Peyer's patch (tissue), 4 donors: ENCODE results near the gene CYP26C1.

ENCODE experiments used
- POLR2A ChIP-seq, 2 donors: fragments of 450-650 bp; IDR thresholded peaks; one replicate each; pipeline ENCODE4 v1.5.1; 2017; ENCODE audit warnings: antibody characterized with exemption in 2 of 2, mild to moderate bottlenecking in 2 of 2, moderate library complexity in 2 of 2
- TF ChIP-seq, protein P1 (sequence below), 6 experiments: fragments of 450-650 bp in 4 of 6; fragments of 200-600 bp in 2 of 6; sonication (generic) in 1 of 6; IDR thresholded peaks; one replicate each; pipeline ENCODE4 v1.5.1; 2017 to 2019; ENCODE audit warnings: antibody characterized with exemption in 6 of 6, mild to moderate bottlenecking in 3 of 6, moderate library complexity in 1 of 6

DNA sequence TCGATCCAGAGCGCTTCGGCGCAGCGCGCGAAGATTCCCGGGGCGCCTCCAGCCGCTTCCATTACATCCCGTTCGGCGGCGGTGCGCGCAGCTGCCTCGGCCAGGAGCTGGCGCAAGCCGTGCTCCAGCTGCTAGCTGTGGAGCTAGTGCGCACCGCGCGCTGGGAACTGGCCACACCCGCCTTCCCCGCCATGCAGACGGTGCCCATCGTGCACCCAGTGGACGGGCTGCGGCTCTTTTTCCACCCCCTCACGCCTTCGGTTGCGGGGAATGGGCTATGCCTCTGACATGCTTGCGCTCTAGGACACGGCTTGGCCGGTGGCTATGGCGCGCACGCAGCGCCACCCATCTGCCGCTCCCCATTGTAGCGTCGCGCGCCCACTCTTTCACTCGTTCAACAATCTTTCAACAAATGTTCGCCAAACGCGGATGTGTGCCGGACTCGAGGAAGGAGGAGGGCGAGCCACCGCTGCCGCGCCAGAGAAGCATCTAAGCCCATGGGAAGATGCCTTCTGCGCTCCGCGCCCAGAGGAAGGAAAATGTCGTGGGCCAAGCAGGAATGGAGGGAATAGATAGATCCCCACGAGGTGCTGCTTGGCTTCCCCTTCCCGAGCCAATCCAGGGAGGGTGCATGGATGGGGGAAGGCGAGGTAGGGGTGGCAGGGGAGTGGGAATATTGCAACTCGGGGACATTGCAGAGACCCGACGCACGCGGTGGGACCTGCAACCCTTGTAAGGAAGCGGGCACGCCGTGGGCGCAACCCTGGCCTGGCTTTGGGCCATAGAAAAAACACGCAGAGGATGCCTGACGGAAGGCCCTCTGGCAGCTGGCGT is 8.0 kb downstream of the CYP26C1 start:
- TF ChIP-seq POLR2A (IDR thresholded peaks at IDR 0.05): no peak
- TF ChIP-seq, protein P1, sequence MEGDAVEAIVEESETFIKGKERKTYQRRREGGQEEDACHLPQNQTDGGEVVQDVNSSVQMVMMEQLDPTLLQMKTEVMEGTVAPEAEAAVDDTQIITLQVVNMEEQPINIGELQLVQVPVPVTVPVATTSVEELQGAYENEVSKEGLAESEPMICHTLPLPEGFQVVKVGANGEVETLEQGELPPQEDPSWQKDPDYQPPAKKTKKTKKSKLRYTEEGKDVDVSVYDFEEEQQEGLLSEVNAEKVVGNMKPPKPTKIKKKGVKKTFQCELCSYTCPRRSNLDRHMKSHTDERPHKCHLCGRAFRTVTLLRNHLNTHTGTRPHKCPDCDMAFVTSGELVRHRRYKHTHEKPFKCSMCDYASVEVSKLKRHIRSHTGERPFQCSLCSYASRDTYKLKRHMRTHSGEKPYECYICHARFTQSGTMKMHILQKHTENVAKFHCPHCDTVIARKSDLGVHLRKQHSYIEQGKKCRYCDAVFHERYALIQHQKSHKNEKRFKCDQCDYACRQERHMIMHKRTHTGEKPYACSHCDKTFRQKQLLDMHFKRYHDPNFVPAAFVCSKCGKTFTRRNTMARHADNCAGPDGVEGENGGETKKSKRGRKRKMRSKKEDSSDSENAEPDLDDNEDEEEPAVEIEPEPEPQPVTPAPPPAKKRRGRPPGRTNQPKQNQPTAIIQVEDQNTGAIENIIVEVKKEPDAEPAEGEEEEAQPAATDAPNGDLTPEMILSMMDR (IDR thresholded peaks at IDR 0.05): no peak
